NB4 (cell line): ENCODE measurements around the gene ZNF600.
A peak's percentile ranks its signal among the peaks of the same experiment; 100 is the strongest.
"Not testable (repeated sequence)": the region's sequence is repeated elsewhere in the genome, so short reads cannot be mapped to it uniquely, and the experiment has no call there.

Experiments
- DNase-seq: peaks from one replicate; pipeline ENCODE4 v3.0.0; 2010; ENCODE audit warnings: low read depth
- H3K4me3 ChIP-seq: one replicate; pipeline ENCODE4 v1.5.1; 2011; ENCODE audit warnings: mild to moderate bottlenecking, low read depth, low read length, moderate library complexity
- CTCF ChIP-seq: IDR thresholded peaks from one replicate; pipeline ENCODE4 v1.5.1; 2012; ENCODE audit warnings: low read depth, low read length
- MAX ChIP-seq: IDR thresholded peaks from 2 replicates; pipeline ENCODE4 v1.6.1; 2011; ENCODE audit warnings: low read depth, low read length
- MYC ChIP-seq: IDR thresholded peaks from 2 replicates; pipeline ENCODE4 v1.6.1; 2011; ENCODE audit warnings: low read depth, low read length
- POLR2A ChIP-seq: IDR thresholded peaks from 2 replicates; pipeline ENCODE4 v1.6.1; 2011; ENCODE audit warnings: mild to moderate bottlenecking; ENCODE audit not compliant: insufficient read length; ENCODE audit errors: extremely low read depth

Gene ZNF600

GRCh38 chr19:52735734-52736133 is 50.9 kb downstream of the ZNF600 start:
- no peak overlapping the region for H3K4me3 ChIP-seq
- no peak for DNase-seq
- no peak for TF ChIP-seq MAX
- TF ChIP-seq MYC = no peak

GRCh38 chr19:52734893-52735661 is 51.5 kb downstream of the ZNF600 start, which contains the start of gene ZNF611:
TSS of gene ZNF611 (minus strand) at chr19:52735044. CDS start at chr19:52715894, 19,150 bp downstream.
- peak within 1 kb of the TSS; percentile 94 for H3K4me3 ChIP-seq
- peak; percentile 96 for DNase-seq
- TF ChIP-seq CTCF (peak; percentile 25), MYC (no peak), MAX (0 out of 2 replicates have a peak, but pooled peaks have one; percentile 20), POLR2A (peak; percentile 87)

- peak overlapping the region; percentile 94 for H3K4me3 ChIP-seq
- no peak for TF ChIP-seq MYC
- TF ChIP-seq POLR2A = no peak
- DNase-seq = no peak
These were observed 52.2 kb downstream of the ZNF600 start for GRCh38 chr19:52734331-52734892.

- not testable (repeated sequence) for H3K4me3 ChIP-seq, DNase-seq
These were observed 60.5 kb downstream of the ZNF600 start for GRCh38 chr19:52726051-52726450.

GRCh38 chr19:52725528-52725961 is 61.0 kb downstream of the ZNF600 start:
- no peak for DNase-seq
- no peak for TF ChIP-seq CTCF
- TF ChIP-seq MAX = no peak
- TF ChIP-seq MYC = no peak
- TF ChIP-seq POLR2A = no peak
- no peak overlapping the region for H3K4me3 ChIP-seq

- no peak for DNase-seq
- H3K4me3 ChIP-seq = no peak overlapping the region
- no peak for TF ChIP-seq CTCF
These were observed 61.7 kb downstream of the ZNF600 start for GRCh38 chr19:52724701-52725514.

GRCh38 chr19:52723907-52724598 is 62.5 kb downstream of the ZNF600 start:
- not testable (repeated sequence) for DNase-seq, H3K4me3 ChIP-seq
